Cardiac fibroblast (primary cell): ENCODE measurements around the gene TOP1.
"Not testable (repeated sequence)": the region's sequence is repeated elsewhere in the genome, so short reads cannot be mapped to it uniquely, and the experiment has no call there.

Source experiments
- DNase-seq, 2 donors: peaks; one replicate each; pipeline versions ENCODE4 v3.0.0 to v3.0.0-alpha.2; 2010; ENCODE audit warnings: low read depth in 2 of 2
- H3K4me3 ChIP-seq, 2 donors: replicated peaks in 1 of 2; 1 replicate in 1 of 2; 2 replicates in 1 of 2; pipeline ENCODE4 v1.5.1; 2011; ENCODE audit warnings: low read depth in 2 of 2, low read length in 2 of 2, mild to moderate bottlenecking in 2 of 2, moderate library complexity in 1 of 2
- TF ChIP-seq, protein P1 (sequence below): IDR thresholded peaks from one replicate; pipeline ENCODE4 v1.5.1; 2011; ENCODE audit warnings: low read depth, mild to moderate bottlenecking, low read length, inconsistent platforms

Gene TOP1

GRCh38 chr20:41124451-41125094 is 96.0 kb downstream of the TOP1 start:
- H3K4me3 ChIP-seq: no peak overlapping the region
- DNase-seq: no peak
- TF ChIP-seq, protein P1, sequence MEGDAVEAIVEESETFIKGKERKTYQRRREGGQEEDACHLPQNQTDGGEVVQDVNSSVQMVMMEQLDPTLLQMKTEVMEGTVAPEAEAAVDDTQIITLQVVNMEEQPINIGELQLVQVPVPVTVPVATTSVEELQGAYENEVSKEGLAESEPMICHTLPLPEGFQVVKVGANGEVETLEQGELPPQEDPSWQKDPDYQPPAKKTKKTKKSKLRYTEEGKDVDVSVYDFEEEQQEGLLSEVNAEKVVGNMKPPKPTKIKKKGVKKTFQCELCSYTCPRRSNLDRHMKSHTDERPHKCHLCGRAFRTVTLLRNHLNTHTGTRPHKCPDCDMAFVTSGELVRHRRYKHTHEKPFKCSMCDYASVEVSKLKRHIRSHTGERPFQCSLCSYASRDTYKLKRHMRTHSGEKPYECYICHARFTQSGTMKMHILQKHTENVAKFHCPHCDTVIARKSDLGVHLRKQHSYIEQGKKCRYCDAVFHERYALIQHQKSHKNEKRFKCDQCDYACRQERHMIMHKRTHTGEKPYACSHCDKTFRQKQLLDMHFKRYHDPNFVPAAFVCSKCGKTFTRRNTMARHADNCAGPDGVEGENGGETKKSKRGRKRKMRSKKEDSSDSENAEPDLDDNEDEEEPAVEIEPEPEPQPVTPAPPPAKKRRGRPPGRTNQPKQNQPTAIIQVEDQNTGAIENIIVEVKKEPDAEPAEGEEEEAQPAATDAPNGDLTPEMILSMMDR: no peak

DNA sequence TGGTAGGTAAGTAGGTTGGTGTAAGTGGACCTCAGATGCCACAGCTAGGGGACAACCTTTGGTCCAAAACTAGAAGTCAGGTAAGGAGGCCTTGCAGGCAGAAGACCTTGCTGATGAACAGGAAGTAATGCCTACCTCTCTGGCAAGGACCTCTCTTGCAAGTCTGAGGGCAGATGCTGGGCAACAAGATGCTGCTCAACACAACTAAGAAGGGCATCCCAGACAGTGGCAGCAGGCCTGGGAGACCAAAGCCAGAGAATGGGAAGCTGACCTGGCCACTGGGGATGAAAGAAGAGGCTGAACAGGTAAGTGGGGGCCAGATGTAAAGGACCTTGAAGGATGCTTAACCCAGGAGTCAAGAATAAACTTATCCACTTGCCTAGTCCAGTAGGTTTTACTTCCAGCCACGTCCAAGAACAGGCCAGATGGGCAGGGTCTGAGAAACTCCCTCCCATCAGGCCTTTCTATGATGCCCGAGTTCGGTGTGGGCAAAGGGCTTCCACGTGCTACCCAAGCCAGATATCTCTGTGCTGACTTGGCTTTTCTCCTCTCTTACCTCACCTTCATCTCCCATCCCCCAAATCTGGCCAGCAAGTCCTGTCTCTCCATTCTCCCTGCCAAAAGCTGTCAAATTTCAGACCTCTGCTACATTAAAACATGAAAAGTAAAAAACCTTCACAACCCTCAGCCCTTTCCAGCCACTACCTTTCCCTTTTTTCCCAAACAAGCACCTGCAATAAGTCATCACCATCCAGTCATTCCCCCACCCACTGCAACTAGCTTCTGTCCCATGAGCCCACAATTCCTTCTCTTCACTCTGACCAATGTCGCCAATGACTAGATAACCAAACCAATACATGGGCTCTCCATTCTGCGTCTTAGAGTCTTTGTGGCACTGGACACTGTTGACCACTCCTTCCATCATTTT is 97.2 kb downstream of the TOP1 start:
- H3K4me3 ChIP-seq: no peak overlapping the region
- no peak for DNase-seq
- TF ChIP-seq, protein P1: no peak

GRCh38 chr20:41126719-41127118 is 98.1 kb downstream of the TOP1 start:
- TF ChIP-seq, protein P1: no peak
- H3K4me3 ChIP-seq: no peak overlapping the region
- DNase-seq: no peak

- H3K4me3 ChIP-seq, DNase-seq: not testable (repeated sequence)
These were observed 99.7 kb downstream of the TOP1 start for GRCh38 chr20:41128317-41128716.

- DNase-seq: no peak
These were observed 103.2 kb downstream of the TOP1 start for GRCh38 chr20:41131594-41132387.

GRCh38 chr20:41132388-41132775 is 103.8 kb downstream of the TOP1 start:
- not testable (repeated sequence) for H3K4me3 ChIP-seq, DNase-seq

More at GRCh38 chr20:41131594-41132387, 103.2 kb downstream of the TOP1 start:
- TF ChIP-seq, protein P1: no peak
- no peak overlapping the region for H3K4me3 ChIP-seq

DNA sequence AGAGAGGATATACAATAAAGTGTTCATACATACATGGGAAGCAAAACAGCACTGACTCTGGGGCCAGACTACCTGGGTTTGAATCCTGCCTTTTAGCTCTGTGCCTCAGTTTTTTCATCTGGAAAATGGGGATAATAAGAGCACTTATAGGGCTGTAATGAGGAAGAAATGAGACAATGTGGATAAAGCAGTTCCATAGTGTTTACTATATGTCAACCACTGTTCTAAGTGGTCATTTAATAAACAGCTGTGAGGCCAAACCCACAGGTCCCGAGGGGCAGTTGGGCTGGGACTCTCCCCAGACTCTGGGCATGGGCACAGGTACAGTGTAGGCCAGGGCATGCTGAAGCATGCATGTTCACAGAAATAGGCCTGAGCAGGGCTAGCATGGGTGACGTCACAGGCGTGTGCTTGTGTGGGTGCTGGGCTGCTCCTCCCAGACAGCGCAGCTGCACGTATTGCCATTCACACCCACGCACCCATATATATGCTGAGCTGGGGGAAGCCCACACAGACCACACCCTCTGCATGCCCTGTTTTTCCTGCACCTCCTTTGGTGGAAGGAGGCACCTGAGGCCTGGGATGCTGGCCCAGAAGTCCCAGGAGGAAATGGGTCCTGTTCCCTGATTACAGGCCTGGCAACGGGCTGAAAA is 105.2 kb downstream of the TOP1 start:
- no peak for DNase-seq
- no peak overlapping the region for H3K4me3 ChIP-seq
- TF ChIP-seq, protein P1: no peak
